ENCODE results near the gene SNAP25. TPM values are rescaled to one million over a fixed set of nuclear protein-coding genes. Genes with fewer than 3 reads are reported as not detected.

SNAP25 gene
- total RNA-seq = under 1 TPM in 1 of 2 donors, not detected in 1; 0.11 TPM
- 8.0 TPM for polyA plus RNA-seq (2013, experiment 1 of 2)
- polyA plus RNA-seq (2013, experiment 2 of 2) = 7.5 TPM
- long read RNA-seq, experiment 1 = 0 reads
- long read RNA-seq, experiment 2 = 0 reads
- long read RNA-seq, experiment 3, partial matches to known transcripts = 0 of 2 reads
- long read RNA-seq, experiment 3, other reads (novel, unspliced or antisense) = 0 of 2 reads
- long read RNA-seq, experiment 4 = 0 reads

GRCh38 chr20:10218536-10219451, at the start of gene SNAP25:
Gene SNAP25 (plus strand): TSS chr20:10218830. CDS start chr20:10275492, 56,662 bp downstream.
- H3K9me3 ChIP-seq (ENCODE audit: control insufficient read depth, low read length) = no peaks in the 10 kb centered on the region
- 1 to 3% methylated on average over 21 to 52 of the region's 53 CpGs for WGBS, 2 experiments (ENCODE audit: insufficient coverage in 1 of 2, insufficient read length in 1 of 2)
- peaks cover 9% of the 10 kb centered on the region for H3K4me1 Mint-ChIP-seq
- peaks cover 63% of the 10 kb centered on the region for H3K27me3 ChIP-seq (ENCODE audit: control insufficient read depth, insufficient read depth, low read length, poor library complexity, severe bottlenecking)
- peak within 1 kb of the TSS; percentile 55 for H3K4me3 Mint-ChIP-seq
- peak; percentile 95 for DNase-seq
- no peaks in the 10 kb centered on the region for H3K36me3 Mint-ChIP-seq (ENCODE audit: low read depth)
- peak within 1 kb of the TSS; percentile 22 for H3K9ac ChIP-seq (ENCODE audit: extremely low read depth, low read length, poor library complexity, severe bottlenecking)
- no peaks in the 10 kb centered on the region for H3K4me1 ChIP-seq (ENCODE audit: control insufficient read depth, insufficient read depth, low read length)
- H3K36me3 ChIP-seq (ENCODE audit: control insufficient read depth, insufficient read depth, low read length) = no peaks in the 10 kb centered on the region
- peaks cover 58% of the 10 kb centered on the region for H3K27me3 Mint-ChIP-seq (ENCODE audit: insufficient read depth)
- H3K27ac ChIP-seq (ENCODE audit: low read depth, low read length) = peak within 1 kb of the TSS; percentile 59
- TF ChIP-seq CTCF (conservative IDR thresholded peaks at IDR 0.05) = no peak
- peak within 1 kb of the TSS; percentile 89 for H3K4me3 ChIP-seq (ENCODE audit: low read length)
- peak within 1 kb of the TSS; percentile 65 for H3K27ac Mint-ChIP-seq
- no peaks in the 10 kb centered on the region for H3K9me3 Mint-ChIP-seq

GRCh38 chr20:10169752-10170151, 48.9 kb upstream of the SNAP25 start:
- H3K9me3 ChIP-seq (ENCODE audit: control insufficient read depth, low read length) = no peaks in the 10 kb centered on the region
- no peaks in the 10 kb centered on the region for H3K36me3 Mint-ChIP-seq (ENCODE audit: low read depth)
- H3K4me1 ChIP-seq (ENCODE audit: control insufficient read depth, insufficient read depth, low read length) = no peaks in the 10 kb centered on the region
- DNase-seq = no peak
- H3K9me3 Mint-ChIP-seq = no peaks in the 10 kb centered on the region
- H3K27me3 Mint-ChIP-seq (ENCODE audit: insufficient read depth) = peaks cover 26% of the 10 kb centered on the region
- TF ChIP-seq CTCF (conservative IDR thresholded peaks at IDR 0.05) = no peak
- no peak overlapping the region for H3K27ac ChIP-seq (ENCODE audit: low read depth, low read length)
- H3K4me3 ChIP-seq (ENCODE audit: low read length) = no peak overlapping the region
- no peak overlapping the region for H3K4me3 Mint-ChIP-seq
- H3K27me3 ChIP-seq (ENCODE audit: control insufficient read depth, insufficient read depth, low read length, poor library complexity, severe bottlenecking) = peaks cover 37% of the 10 kb centered on the region
- H3K9ac ChIP-seq (ENCODE audit: extremely low read depth, low read length, poor library complexity, severe bottlenecking) = no peak overlapping the region
- H3K27ac Mint-ChIP-seq = no peak overlapping the region
- no peaks in the 10 kb centered on the region for H3K36me3 ChIP-seq (ENCODE audit: control insufficient read depth, insufficient read depth, low read length)
- peaks cover 6% of the 10 kb centered on the region for H3K4me1 Mint-ChIP-seq

- Mint-ChIP-seq H3K4me1 (peaks cover 6% of the 10 kb centered on the region), H3K9me3 (no peaks in the 10 kb centered on the region), H3K4me3 (no peak overlapping the region), H3K27me3 (ENCODE audit: insufficient read depth) (peaks cover 26% of the 10 kb centered on the region), H3K36me3 (ENCODE audit: low read depth) (no peaks in the 10 kb centered on the region), H3K27ac (no peak overlapping the region)
- Histone ChIP-seq H3K36me3 (ENCODE audit: control insufficient read depth, insufficient read depth, low read length) (no peaks in the 10 kb centered on the region), H3K27ac (ENCODE audit: low read depth, low read length) (no peak overlapping the region), H3K9ac (ENCODE audit: extremely low read depth, low read length, poor library complexity, severe bottlenecking) (no peak overlapping the region), H3K27me3 (ENCODE audit: control insufficient read depth, insufficient read depth, low read length, poor library complexity, severe bottlenecking) (peaks cover 39% of the 10 kb centered on the region), H3K4me3 (ENCODE audit: low read length) (no peak overlapping the region), H3K9me3 (ENCODE audit: control insufficient read depth, low read length) (no peaks in the 10 kb centered on the region), H3K4me1 (ENCODE audit: control insufficient read depth, insufficient read depth, low read length) (no peaks in the 10 kb centered on the region)
- TF ChIP-seq CTCF (conservative IDR thresholded peaks at IDR 0.05) = no peak
- DNase-seq = no peak
- 100% methylated on average over 1 of the region's 2 CpGs; no CpG with 5 or more reads in 1 of the 2 experiments for WGBS, 2 experiments (ENCODE audit: insufficient coverage in 1 of 2, insufficient read length in 1 of 2)
Measured at GRCh38 chr20:10170261-10170660, 48.4 kb upstream of the SNAP25 start.

Data from endodermal cell (in vitro differentiated cells).